BJ (cell line): ENCODE data around the gene AMN. TPM values are rescaled to one million over a fixed set of nuclear protein-coding genes. Genes with fewer than 3 reads are reported as not detected.
"Not testable (repeated sequence)": the region's sequence is repeated elsewhere in the genome, so short reads cannot be mapped to it uniquely, and the experiment has no call there.

Source experiments
- CTCF ChIA-PET: fragments of 350-600 bp; formaldehyde crosslinking; extraction: SDS; loops from one replicate; lab custom pipeline; 2021; ENCODE audit warnings: antibody characterized with exemption, inconsistent platforms; lab: Yijun Ruan, JAX
- POLR2A ChIA-PET: fragments of 300-600 bp; sonication (Branson Sonifier 250); formaldehyde crosslinking; extraction: SDS; loops from one replicate; lab custom pipeline; 2021; ENCODE audit warnings: antibody characterized with exemption; lab: Charles Lee
- DNase-seq: peaks from one replicate; pipeline ENCODE4 v3.0.0-alpha.2; 2011; ENCODE audit warnings: low read depth
- H3K27me3 ChIP-seq: 2 replicates; pipeline ENCODE4 v1.6.0; 2011; ENCODE audit warnings: low read length; ENCODE audit not compliant: control insufficient read depth, insufficient read depth
- H3K36me3 ChIP-seq: 2 replicates; pipeline ENCODE4 v1.5.1; 2011; ENCODE audit warnings: low read length; ENCODE audit not compliant: control insufficient read depth, insufficient read depth
- H3K4me3 ChIP-seq: 2 replicates; pipeline ENCODE4 v1.5.1; 2011; ENCODE audit warnings: low read depth, mild to moderate bottlenecking, control low read depth, low read length
- CTCF ChIP-seq: IDR thresholded peaks from 2 replicates; pipeline ENCODE4 v1.5.1; 2011; ENCODE audit warnings: low read depth, mild to moderate bottlenecking, control low read depth, inconsistent platforms, low read length, moderate library complexity; ENCODE audit not compliant: insufficient read depth
- polyA plus RNA-seq: library from polyadenylated mRNA; depleted of rRNA; stranded (reverse); fragments of >200 nt; gene quantifications from 2 replicates; pipeline ENCODE4 v1.2.3, GENCODE V29; 2011

Gene AMN
- polyA plus RNA-seq, 1 experiment = 0.17 TPM

GRCh38 chr14:102892651-102893050 lies 29.8 kb upstream of the AMN start:
- Histone ChIP-seq H3K36me3 (peaks cover 8% of the 10 kb centered on the region; the same call in 1 of the 2 replicates), H3K4me3 (no peak overlapping the region), H3K27me3 (no peaks in the 10 kb centered on the region)
- no peak for TF ChIP-seq CTCF
- no peak for DNase-seq
- ChIA-PET POLR2A (no interaction called here), CTCF (no interaction called here)

- peak; percentile 88 for DNase-seq
- Histone ChIP-seq H3K27me3 (no peaks in the 10 kb centered on the region), H3K4me3 (no peak overlapping the region), H3K36me3 (peaks cover 4% of the 10 kb centered on the region; the same call in 1 of the 2 replicates)
- POLR2A ChIA-PET = no interaction called here
- CTCF ChIA-PET = no interaction called here
- no peak for TF ChIP-seq CTCF
These were observed 29.0 kb upstream of the AMN start for GRCh38 chr14:102893452-102893851.

- CTCF ChIA-PET = interaction anchor here (0.7 to 1.3 kb wide), 5 partner anchors 8 to 123 kb away, joined by 3 to 4 read pairs (median 3); no protein-coding TSS in a partner anchor
- H3K4me3 ChIP-seq, H3K36me3 ChIP-seq, DNase-seq, POLR2A ChIA-PET, H3K27me3 ChIP-seq: not testable (repeated sequence)
These were observed 25.7 kb upstream of the AMN start for GRCh38 chr14:102896735-102897134.

GRCh38 chr14:102897299-102898027 lies 25.0 kb upstream of the AMN start:
- CTCF ChIA-PET = interaction anchor here (0.7 to 1.3 kb wide), 3 partner anchors 8 to 124 kb away, joined by 3 to 4 read pairs (median 3); no protein-coding TSS in a partner anchor
- no peak for DNase-seq
- H3K36me3 ChIP-seq = peaks cover 6% of the 10 kb centered on the region
- H3K27me3 ChIP-seq = no peaks in the 10 kb centered on the region
- POLR2A ChIA-PET = interaction anchor here (0.5 kb wide), 1 partner anchor 37 kb away, joined by 4 read pairs; no protein-coding TSS in a partner anchor
- no peak for TF ChIP-seq CTCF
- H3K4me3 ChIP-seq = no peak overlapping the region

GRCh38 chr14:102898298-102898697 lies 24.2 kb upstream of the AMN start:
- Histone ChIP-seq H3K27me3 (no peaks in the 10 kb centered on the region), H3K4me3 (no peak overlapping the region), H3K36me3 (peaks cover 8% of the 10 kb centered on the region)
- CTCF ChIA-PET = no interaction called here
- DNase-seq = no peak
- POLR2A ChIA-PET = no interaction called here
- no peak for TF ChIP-seq CTCF
